Thyroid gland (tissue), 4 donors: Measurements from ENCODE around the gene JADE1. TPM values are rescaled to one million over a fixed set of nuclear protein-coding genes. Genes with fewer than 3 reads are reported as not detected.

Source experiments
- DNase-seq, 2 donors: peaks; one replicate each; pipeline ENCODE4 v3.0.0-alpha.2; 2019
- H3K27ac ChIP-seq, 3 donors: fragments of 200-600 bp; sonication (generic); 1 replicate in 2 of 3; 2 replicates in 1 of 3; pipeline ENCODE4 v1.5.1; 2016 to 2019; ENCODE audit warnings: mild to moderate bottlenecking in 1 of 3, moderate library complexity in 1 of 3
- H3K27me3 ChIP-seq: fragments of 200-600 bp; sonication (generic); one replicate; pipeline ENCODE4 v1.5.1; 2019
- H3K36me3 ChIP-seq, 2 donors: fragments of 200-600 bp; sonication (generic); one replicate each; pipeline ENCODE4 v1.5.1; 2016 to 2019
- H3K4me1 ChIP-seq, 2 donors: fragments of 200-600 bp; sonication (generic); one replicate each; pipeline ENCODE4 v1.5.1; 2017 to 2019
- H3K4me3 ChIP-seq, 3 donors: fragments of 200-600 bp; sonication (generic); replicated peaks in 1 of 3; 1 replicate in 2 of 3; 2 replicates in 1 of 3; pipeline ENCODE4 v1.5.1; 2016; ENCODE audit warnings: mild to moderate bottlenecking in 1 of 3
- H3K9me3 ChIP-seq: fragments of 200-600 bp; sonication (generic); one replicate; pipeline ENCODE4 v1.5.1; 2017
- POLR2A ChIP-seq, 2 donors: fragments of 450-650 bp; IDR thresholded peaks; one replicate each; pipeline ENCODE4 v1.6.1; 2017; ENCODE audit warnings: antibody characterized with exemption in 2 of 2, mild to moderate bottlenecking in 2 of 2, moderate library complexity in 1 of 2
- WGBS, 2 donors: methylation state at CpG; one replicate each; pipeline ENCODE4 v1.1.5; 2017; 5-methylcytosine and 5-hydroxymethylcytosine counted together
- intact Hi-C: fragments of 100-400 bp; cut with DNase I; formaldehyde crosslinking; loops from one replicate; pipeline ENCODE4 v1.15.1; 2023
- total RNA-seq, 4 donors: library from RNA; depleted of rRNA; stranded (reverse); fragments of >200 nt; gene quantifications; one replicate each; pipeline ENCODE4 v1.2.3, GENCODE V29; 2016
- TF ChIP-seq, protein P1 (sequence below), 6 experiments: fragments of 200-600 bp in 3 of 6; fragments of 450-650 bp in 3 of 6; sonication (generic) in 3 of 6; IDR thresholded peaks; one replicate each; pipeline ENCODE4 v1.5.1; 2016 to 2019; ENCODE audit warnings: antibody characterized with exemption in 6 of 6, mild to moderate bottlenecking in 2 of 6, inconsistent platforms in 1 of 6, moderate library complexity in 1 of 6

The JADE1 gene
- total RNA-seq, 4 donors from 2014 or later: 63.5 to 102 (median 74.4) TPM

DNA sequence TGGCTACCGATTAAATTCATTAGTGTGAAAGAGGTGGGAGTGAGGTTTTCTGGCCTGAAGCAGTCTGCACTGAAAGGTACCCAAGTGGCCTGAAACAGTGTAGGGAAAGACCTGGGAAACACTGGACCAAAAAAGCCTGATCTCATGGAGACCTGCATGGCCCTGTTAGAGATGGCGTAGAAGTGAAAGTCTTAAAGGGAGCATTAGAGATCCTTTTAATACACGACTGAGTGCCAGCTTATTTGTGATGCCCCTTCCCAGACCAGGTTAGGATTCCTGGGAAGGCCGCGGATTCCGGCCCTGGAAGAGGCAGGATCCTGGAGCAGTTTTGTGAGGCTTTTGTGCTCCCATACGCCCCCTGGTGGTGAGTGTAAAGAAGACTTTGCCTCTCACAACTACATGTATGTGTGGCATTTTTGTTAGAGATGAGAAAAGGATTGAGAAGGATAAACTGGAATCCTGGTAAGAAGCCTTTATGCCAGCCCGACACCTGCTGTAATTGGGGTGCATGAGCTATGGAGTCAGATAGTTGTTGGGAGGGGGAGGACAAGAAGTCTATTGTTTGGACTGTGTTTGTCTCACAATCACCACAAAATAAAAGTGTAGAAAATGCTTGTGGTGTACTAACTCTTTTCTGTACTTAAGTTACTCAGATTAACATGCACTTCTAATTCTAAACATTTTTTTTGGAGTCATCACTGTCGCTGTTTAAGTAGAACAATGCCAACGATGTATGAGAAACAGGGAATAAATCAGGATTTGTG lies 54.0 kb downstream of the JADE1 start:
- peaks cover 0 to 7% of the 10 kb centered on the region in 2 donors for H3K4me1 ChIP-seq
- TF ChIP-seq, protein P1, sequence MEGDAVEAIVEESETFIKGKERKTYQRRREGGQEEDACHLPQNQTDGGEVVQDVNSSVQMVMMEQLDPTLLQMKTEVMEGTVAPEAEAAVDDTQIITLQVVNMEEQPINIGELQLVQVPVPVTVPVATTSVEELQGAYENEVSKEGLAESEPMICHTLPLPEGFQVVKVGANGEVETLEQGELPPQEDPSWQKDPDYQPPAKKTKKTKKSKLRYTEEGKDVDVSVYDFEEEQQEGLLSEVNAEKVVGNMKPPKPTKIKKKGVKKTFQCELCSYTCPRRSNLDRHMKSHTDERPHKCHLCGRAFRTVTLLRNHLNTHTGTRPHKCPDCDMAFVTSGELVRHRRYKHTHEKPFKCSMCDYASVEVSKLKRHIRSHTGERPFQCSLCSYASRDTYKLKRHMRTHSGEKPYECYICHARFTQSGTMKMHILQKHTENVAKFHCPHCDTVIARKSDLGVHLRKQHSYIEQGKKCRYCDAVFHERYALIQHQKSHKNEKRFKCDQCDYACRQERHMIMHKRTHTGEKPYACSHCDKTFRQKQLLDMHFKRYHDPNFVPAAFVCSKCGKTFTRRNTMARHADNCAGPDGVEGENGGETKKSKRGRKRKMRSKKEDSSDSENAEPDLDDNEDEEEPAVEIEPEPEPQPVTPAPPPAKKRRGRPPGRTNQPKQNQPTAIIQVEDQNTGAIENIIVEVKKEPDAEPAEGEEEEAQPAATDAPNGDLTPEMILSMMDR (IDR thresholded peaks at IDR 0.05): peak; percentile 46 to 91 (median 78)
- TF ChIP-seq POLR2A (IDR thresholded peaks at IDR 0.05): no peak
- H3K36me3 ChIP-seq: peaks cover 35 to 45% of the 10 kb centered on the region in 2 donors
- no peaks in the 10 kb centered on the region for H3K9me3 ChIP-seq
- H3K4me3 ChIP-seq: no peak overlapping the region
- WGBS, 2 donors: 47 to 53% methylated on average over 10 of the region's 10 CpGs
- peak; percentile 69 to 81 for DNase-seq
- no peaks in the 10 kb centered on the region for H3K27me3 ChIP-seq
- intact Hi-C loops: loop anchor here (5.0 to 10.0 kb wide), 4 partner anchors 51 to 679 kb away; partner anchors contain the start of genes C4orf33 and SCLT1
- H3K27ac ChIP-seq: peak overlapping the region in 1 of 3 donors; percentile 24

DNA sequence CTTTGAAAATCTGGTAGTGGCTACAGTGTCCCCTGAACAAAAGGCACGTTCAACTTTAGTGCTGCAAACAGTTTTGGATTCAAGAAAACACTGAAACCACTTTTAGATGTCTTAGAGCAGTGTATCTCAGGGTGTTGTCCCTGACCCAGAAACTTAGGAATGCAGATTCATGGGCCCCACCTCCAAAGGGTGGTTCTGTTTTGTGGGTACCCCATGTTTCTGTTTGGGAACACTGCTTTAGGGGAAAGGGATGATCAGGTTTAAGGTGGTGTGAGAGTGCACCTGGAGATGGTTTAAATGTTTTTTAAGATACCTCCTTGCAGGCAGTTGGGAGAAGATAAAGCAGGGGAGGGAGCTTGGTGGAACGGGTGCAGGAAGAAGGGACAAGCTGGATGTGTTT lies 55.6 kb downstream of the JADE1 start:
- H3K36me3 ChIP-seq: peaks cover 44% of the 10 kb centered on the region in 2 donors

DNA sequence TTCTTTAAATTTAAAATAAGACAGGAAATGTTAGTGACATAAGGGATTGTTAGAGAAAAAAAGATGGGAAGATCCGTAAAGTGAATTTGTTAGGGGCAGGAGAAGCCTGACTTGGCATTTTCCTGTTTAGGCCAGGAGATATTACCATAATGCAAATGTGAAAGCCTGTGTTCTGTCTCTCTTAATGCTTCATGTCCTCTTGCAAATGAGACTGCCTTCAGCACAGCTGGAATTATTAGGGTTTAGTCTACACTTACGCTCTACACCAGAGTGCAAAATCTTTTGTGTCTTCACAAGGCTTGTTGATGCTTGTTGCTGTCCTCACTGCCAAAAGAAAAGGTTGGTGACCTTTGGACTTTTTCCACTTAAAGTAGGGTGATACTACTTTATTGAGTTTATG lies 56.8 kb downstream of the JADE1 start:
- H3K27ac ChIP-seq: no peak overlapping the region
- peaks cover 39 to 41% of the 10 kb centered on the region in 2 donors for H3K36me3 ChIP-seq
- H3K4me1 ChIP-seq: peaks cover 0 to 7% of the 10 kb centered on the region in 2 donors
- no peaks in the 10 kb centered on the region for H3K27me3 ChIP-seq
- TF ChIP-seq POLR2A (IDR thresholded peaks at IDR 0.05): no peak
- TF ChIP-seq, protein P1 (IDR thresholded peaks at IDR 0.05): no peak
- H3K4me3 ChIP-seq: no peak overlapping the region
- no peak for DNase-seq
- intact Hi-C loops: loop anchor here (5.0 to 10.0 kb wide), 4 partner anchors 229 to 681 kb away; partner anchors contain the start of genes C4orf33 and SCLT1
- 93 to 97% methylated on average over 2 of the region's 2 CpGs for WGBS, 2 donors
- H3K9me3 ChIP-seq: no peaks in the 10 kb centered on the region

More for the DNA sequence above, 55.6 kb downstream of the JADE1 start:
- TF ChIP-seq, protein P1 (IDR thresholded peaks at IDR 0.05): no peak
- no peak for TF ChIP-seq POLR2A (IDR thresholded peaks at IDR 0.05)
- H3K27me3 ChIP-seq: no peaks in the 10 kb centered on the region
- DNase-seq: no peak
- no peaks in the 10 kb centered on the region for H3K9me3 ChIP-seq
- 91 to 92% methylated on average over 2 of the region's 2 CpGs for WGBS, 2 donors
- H3K4me3 ChIP-seq: no peak overlapping the region
- intact Hi-C loops: loop anchor here (5.0 to 10.0 kb wide), 4 partner anchors 230 to 680 kb away; partner anchors contain the start of genes C4orf33 and SCLT1
- H3K4me1 ChIP-seq: peaks cover 0 to 7% of the 10 kb centered on the region in 2 donors
- no peak overlapping the region for H3K27ac ChIP-seq

DNA sequence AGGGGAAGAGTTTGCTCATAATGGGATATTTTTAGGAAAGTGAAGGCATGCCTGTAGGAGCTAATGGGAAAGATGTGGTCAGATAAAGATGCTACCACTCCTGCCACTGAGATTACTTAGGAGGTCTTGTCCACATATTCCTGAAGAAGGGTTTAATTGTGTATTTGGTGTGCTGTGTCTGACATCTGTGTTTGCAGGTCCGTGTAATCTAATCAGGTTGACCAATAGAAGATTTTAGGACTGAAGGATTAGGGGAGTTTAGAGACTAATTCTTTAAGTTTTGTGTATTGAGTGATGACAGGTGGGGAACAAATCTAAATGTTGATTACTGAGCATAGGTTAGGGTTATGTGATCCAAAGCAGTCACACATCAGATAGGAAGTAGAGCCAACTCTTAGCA lies 57.2 kb downstream of the JADE1 start:
- intact Hi-C loops: loop anchor here (5.0 to 10.0 kb wide), 4 partner anchors 228 to 682 kb away; partner anchors contain the start of genes C4orf33 and SCLT1

More for the DNA sequence above, 57.2 kb downstream of the JADE1 start:
- Histone ChIP-seq H3K4me3 (no peak overlapping the region), H3K9me3 (no peaks in the 10 kb centered on the region), H3K27me3 (no peaks in the 10 kb centered on the region), H3K4me1 (peaks cover 0 to 7% of the 10 kb centered on the region in 2 donors), H3K36me3 (peaks cover 40 to 41% of the 10 kb centered on the region in 2 donors), H3K27ac (no peak overlapping the region)
- no peak for DNase-seq
- TF ChIP-seq, protein P1 (IDR thresholded peaks at IDR 0.05): no peak
- TF ChIP-seq POLR2A (IDR thresholded peaks at IDR 0.05): no peak
- 72 to 92% methylated on average over 1 of the region's 1 CpG for WGBS, 2 donors
